ENCODE data around the gene TMPRSS6.
"Not testable (repeated sequence)": the region's sequence is repeated elsewhere in the genome, so short reads cannot be mapped to it uniquely, and the experiment has no call there.

TMPRSS6 gene

DNA sequence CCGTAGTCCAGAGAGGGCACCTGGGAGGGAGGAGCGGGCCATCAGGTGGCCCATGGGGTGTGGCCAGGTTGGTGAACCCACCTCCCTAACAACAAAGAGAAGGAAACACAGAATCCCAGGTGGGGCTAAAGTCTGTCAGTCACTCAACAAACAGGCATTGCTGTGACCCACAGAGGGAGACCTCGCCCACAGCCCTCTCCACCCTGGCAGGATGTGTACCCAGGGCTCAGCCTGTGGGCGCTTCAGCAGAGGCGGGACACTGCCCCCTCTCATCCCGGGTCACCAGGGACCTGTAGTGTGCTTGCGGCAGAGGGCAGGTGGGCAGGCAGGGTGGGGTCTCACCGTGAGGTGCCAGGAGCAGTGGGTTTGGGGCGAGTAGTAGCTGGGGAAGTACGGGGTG lies 25.1 kb downstream of the TMPRSS6 start:
- no peak for DNase-seq

DNA sequence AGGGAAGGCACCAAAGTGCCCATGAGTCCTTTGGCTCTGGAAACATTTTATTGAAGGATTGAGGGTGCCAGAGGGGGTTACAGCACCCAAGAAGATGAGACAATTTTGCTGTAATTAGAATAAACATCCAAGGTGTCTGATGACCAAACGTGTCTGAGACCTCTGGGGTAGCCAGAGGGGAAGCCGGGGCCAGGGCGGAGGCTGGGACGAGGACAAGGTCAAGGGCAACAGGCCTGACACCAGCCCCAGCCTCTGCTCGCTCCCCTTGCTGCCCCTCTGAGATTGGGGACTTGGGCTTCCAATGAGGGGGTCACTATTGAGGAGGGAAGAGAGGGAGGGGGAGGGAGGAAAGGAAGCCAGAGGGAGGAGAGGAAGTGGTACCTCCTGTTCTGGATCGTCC lies 25.6 kb downstream of the TMPRSS6 start:
- no peak for DNase-seq

DNA sequence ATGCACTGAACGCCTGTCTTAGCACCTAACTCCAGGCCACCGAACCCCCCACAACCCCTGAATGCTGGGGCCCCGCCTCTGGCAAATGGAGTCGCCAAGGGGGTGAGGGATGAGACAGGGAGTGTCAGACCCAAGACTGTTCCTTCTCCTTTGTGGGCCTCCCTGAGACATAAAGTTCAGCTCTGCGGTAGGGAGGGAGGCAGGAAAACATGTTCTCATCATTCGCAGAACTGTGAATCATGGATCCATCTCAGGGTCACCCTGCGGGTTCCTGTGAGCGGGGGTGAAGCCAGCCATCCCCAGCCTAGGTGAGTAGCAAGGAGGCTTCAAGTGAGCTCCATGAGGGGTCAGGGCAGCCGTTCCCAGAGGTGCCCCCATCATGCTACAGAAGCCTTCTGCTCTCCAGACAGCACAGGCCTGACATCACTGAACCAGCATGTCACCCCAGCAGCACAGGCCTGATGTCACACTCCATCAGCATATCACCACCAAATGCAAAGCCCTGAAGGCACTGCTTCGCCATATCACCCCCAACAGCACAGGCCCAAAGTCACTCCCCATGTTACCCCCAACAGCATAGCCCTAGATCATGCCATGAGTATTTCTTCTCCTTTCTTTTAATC lies 27.2 kb downstream of the TMPRSS6 start:
- DNase-seq, result no peak

DNA sequence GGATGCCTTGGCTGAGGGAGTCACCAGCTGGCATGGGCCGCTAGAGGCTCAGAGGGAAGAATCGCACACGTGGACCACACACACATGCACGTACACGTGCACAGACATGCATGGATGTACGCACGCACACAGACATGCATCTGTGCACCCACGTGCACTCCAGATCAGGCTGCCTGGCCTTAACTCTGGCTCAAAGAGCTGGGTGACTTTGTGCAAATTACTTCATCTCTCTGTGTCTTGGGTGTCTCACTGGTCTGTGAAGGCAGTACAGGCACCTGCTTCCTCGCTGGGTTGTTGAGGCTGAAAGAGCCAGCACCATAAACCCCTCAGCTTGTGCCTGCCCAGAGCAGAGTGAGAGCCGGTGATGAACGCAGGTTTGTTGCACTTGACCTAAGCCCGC lies 28.7 kb downstream of the TMPRSS6 start:
- no peak for DNase-seq

DNA sequence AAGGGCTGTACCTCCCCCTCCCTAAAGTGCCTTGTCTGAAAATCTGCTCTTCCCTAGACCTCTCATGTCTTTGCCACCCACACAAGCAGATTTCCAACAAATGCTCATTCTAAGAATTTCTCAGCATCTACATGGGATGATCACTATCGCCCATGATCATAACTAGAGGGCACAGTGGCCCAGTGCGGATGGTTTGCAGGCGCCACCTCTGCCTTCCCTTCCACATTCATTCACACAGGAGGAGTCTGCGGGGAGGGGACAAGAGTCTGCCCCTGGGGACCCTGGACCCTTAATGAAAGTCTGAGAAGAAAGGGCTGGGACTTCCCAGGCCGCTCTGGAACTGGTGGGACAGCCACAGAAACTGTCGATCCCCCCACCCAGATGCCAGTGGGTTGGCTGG lies 29.1 kb downstream of the TMPRSS6 start:
- DNase-seq, result no peak

DNA sequence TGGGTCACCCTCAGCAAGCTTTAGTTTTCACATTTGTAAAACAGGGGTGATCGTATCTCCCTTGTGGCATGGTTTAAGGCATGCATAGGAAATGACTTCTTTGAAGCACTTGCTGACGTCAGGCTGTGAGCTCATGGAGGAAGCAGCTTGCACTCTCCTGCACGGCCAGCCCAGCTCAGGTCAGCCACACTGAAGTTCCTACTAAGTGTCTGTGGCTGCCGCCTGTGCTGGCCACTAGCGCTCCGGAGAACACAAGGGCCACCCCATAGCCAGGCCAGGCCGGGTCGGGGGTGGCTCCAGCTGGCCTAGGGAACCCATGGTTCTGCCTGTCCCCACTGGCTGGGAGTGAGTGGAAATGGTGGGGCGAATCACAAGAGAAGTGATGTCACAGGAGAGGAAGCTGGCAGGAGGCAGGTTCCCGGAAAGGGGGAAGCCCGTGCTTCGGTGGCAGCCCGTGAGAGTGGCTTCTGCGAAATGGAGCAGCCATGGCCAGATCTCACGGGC lies 29.8 kb downstream of the TMPRSS6 start:
- DNase-seq, result no peak

DNA sequence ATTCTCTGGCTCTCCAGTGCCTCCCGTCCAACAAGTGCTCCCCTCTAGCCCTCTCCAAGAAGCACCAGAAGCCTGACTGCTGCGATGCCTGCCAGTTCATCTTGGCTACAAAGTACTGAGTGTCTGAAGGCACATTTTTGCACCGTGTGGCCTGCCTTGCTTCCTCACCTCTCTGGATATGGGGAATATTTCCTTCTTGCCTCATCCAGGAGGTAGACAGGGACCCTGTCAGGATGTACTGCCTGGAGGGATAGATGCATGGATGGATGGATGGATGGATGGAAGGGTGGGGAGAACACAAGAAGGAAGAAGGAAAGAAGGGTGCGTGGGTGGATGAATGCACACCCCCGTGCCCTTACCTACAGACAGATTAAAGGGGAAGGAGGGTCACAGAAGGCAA lies 30.4 kb downstream of the TMPRSS6 start:
- DNase-seq, result no peak

DNA sequence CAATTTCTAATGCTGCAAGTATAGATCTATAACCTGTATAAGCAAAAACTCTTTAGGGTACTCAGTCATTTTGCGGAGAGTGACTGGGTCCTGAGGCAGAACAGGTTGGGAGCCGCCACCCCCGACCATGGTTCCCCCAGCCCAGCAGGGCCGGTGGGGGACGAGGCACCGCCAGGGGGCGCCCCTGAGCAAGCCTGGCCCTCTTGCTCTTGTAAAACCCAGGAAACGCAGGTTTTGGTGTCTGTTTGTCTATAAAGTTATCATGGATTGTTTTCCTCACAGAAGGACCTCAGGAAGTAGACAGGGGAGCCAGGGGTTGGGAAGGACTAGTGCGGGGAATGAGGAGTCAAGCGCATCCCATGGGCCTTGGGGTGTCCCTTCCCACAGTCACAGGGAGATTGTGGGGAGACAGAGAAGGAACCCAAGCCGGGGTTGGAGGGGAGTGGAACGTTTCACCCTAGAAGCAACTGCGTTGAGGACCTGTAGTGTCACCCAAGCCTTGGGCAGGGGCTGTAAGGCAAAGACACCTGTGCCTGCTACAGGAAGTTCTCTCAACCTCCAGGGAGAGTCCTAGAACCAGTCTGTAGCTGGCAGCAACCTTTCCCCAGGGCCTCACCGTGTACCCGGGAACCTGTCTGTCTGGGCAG lies 31.6 kb downstream of the TMPRSS6 start:
- peak in 1 of 2 experiments; percentile 54 for DNase-seq

DNA sequence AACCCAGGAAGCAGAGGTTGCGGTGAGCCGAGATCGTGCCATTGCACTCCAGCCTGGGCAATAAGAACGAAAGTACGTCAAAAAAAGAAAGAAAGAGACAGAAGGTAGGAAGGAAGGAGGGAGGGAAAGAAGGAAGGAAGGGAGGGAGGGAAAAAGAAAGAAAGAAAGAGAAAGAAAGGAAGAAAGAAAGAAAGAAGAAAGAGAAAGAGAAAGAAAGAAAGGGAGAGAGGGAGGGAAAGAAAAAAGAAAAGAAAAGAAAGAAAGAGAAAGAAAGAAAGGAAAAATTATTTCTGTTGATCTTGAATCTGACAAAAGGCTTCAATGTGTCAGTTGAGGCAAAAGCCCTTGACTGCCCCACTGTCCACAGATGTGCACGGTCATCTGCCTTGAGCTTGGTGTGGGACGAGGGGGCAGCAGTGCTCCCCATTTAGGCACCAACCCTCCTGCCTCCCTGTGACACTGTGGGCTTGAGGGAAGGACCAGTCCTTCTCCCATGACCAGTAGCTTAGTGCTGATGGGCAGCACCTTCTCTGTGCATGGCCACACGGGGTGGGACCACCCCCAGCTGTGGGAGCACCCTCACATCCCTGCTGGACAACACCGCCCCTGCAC lies 33.6 kb downstream of the TMPRSS6 start:
- no peak for DNase-seq

DNA sequence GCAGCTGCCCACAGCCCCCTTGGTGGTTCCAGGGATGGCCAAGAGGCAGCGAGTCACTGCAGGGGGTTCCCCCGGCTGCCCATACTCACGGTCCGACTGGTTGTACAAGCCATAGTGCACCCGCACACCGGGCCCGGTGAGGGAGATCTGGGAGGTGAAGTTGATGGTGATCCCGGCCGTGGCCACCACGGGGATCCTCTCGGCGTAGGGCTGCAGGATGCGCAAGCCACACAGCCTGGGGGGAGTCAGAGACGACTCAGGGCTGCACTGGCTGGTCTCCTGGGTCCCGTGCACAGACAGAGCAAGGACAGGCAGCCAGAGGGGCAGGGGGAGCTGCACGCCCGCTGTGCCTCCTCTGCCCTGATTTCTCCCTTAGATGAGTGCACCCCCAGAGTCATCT lies 34.5 kb downstream of the TMPRSS6 start:
- peak in 1 of 2 experiments; percentile 58 for DNase-seq

DNA sequence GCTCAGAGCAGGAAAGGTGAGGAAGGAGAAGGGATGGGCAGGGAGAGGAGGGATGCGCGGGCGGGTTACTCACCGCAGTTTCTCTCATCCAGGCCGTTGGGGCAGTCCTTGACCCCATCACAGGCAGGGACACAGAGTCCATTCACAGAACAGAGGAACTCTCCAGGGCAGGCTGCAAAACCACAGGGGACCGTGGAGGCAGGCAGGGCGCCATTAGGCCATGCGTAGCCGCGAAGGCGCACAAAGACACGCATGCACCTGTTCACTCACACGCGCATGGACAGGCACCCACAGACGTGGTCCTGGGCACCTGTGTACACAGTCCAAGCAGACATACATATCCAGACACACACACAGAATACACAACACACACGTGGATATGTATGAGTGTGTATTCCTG lies 35.0 kb downstream of the TMPRSS6 start:
- DNase-seq, result peak in 1 of 2 experiments; percentile 58

DNA sequence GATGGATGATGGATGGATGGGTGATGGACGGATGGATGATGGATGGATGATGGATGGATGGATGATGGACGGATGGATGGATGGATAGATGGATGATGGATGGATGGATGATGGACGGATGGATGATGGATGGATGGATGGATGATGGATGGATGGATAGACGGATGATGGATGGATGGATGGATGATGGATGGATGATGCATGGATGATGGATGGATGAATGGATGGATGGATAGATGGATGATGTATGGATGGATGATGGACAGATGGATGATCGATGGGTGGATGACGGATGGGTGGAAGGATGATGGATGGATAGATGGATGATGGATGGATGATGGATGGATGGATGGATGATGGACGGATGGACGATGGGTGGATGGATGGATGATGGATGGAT lies 36.8 kb downstream of the TMPRSS6 start:
- no peak for DNase-seq

DNA sequence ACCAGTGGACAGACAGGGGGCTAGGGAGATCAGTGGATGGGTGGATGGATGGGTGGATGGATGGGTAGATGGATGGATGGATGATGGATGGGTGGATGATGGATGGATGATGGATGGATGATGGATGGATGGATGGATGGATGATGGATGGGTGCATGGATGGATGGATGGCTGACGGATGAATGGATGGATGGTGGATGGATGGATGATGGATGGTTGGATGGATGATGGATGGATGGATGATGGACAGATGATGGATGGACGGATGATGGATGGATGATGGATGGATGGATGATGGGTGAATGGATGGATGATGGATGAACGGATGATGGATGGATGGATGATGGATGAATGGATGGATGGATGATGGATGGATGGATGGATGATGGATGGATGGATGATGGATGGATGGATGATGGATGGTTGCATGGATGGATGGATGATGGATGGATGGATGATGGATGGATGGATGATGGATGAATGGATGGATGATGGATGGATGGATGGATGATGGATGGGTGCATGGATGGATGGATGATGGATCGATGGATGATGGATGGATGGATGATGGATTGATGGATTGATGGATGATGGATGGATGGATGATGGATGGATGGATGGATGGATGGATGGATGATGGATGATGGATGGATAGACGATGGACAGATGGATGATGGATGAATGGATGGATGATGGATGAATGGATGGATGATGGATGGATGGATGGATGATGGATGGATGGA lies 37.5 kb downstream of the TMPRSS6 start:
- not testable (repeated sequence) for DNase-seq

DNA sequence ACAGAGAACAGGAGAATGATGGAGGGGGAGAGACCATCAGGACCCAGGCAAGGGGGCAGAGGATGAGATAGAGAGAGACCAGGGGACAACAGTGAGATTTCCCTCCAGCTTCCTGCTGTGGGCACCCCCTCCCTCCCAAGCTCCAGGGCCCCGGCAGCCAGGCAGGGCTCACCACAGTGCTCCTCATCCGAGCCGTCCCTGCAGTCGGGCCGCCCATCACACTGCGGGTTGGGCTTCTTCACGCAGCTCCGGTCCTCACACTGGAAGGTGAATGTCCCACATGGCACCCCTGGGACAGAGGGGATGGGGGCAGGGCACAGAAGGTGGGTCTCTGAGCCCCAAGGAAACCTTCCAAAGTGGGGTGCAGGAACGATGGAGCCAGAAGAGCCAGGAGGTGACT lies 38.8 kb downstream of the TMPRSS6 start:
- DNase-seq, result peak in 1 of 2 experiments; percentile 56

DNA sequence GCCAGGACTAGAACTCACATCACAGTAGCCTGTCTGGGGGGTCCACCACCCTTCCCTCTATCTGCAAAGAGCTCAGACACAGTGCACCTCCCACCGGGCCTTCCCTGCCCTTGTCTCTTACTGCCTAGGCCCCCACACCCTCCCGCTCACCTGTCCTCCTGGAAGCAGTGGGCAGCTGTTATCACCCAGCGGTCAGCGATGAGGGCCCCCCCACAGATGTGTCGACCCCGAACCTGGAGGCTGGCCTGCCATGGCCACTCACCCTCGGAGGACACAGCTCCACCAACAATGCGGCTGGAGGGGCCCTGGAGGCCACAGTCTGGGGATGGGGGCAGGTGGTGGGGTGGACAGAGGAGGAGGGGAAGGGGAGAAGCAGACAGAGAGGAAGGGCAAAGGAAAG lies 39.2 kb downstream of the TMPRSS6 start:
- DNase-seq, result peak in 1 of 2 experiments; percentile 66

DNA sequence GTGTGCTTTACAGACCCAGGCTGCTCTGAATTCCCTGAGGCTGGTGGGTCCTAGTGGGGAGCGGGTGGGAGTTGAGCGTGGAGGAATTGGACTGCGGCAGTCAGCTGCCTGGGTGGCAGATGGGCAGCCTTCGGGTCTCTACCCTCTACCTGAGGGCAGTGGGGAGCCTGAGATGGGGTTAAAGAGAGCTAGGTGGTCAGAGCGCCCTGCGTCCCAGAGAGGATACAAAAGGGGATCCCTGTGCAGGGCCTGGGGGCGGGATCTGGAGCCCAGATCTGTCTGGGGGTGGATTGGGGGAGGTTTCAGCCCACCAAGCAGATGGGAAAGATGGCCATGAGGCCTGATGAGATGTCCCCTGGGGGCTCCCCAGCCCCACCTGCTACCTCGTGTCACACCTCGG lies 39.8 kb downstream of the TMPRSS6 start:
- DNase-seq, result peak; percentile 45 to 80

DNA sequence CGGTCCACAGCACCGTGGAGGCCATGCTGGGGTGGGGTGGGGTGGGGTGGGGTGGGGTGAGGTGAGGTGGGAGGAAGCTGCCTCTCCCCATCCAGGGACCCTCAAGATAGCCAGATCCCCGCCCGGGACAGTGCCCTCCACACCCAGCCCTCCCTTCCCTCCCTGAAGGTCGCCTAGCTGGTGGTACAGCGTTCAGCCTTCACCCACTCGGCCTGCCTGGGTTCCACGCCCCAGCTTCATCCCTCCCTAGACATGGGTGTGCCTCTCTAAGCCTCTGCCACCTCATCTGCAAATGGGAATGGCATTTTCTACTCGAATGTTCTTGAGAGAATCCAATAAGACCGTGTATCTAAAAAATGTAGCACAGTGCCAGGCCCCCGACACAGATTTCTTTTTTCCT lies 40.2 kb downstream of the TMPRSS6 start:
- DNase-seq, result peak in 1 of 2 experiments; percentile 60

DNA sequence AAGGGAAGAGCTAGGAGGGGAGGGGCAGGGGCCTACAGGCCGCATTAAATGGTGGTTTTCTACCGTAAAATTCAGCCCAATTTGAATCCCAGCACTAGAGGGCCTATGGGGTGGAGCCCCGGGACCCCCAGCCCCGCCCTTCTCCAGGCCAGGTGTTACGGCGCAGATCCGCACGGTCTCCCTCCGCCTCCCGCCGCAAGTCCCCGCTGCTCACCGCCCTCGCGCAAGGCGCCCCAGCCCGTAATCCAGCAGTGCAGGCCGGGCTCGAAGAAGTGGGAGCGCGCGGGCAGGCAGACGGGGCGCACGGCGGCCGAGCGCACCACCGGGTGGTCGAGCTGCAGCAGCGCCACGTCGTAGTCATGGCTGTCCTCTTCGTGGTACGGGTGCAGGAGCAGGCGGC lies 40.7 kb downstream of the TMPRSS6 start:
- DNase-seq, result peak in 1 of 2 experiments; percentile 69

DNA sequence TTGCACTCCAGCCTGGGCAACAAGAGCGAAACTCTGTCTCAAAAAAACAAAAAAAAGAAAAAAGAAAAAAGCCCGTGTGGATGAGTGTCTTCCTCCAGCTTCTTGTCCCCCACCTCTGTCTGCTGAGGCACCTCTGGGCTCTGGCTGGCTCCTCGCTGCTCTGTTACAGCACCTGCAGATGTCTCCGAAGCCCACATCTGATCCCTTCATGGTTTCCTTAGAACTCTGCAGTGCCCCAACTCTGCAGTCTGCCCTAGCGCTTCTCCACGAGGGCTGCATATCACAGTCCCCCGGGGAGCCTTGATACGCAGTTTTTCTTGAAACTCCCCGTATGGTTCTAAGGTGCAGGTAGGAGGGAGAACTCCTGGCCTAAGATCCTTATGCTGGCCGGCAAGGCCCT lies 42.1 kb downstream of the TMPRSS6 start:
- DNase-seq, result no peak

DNA sequence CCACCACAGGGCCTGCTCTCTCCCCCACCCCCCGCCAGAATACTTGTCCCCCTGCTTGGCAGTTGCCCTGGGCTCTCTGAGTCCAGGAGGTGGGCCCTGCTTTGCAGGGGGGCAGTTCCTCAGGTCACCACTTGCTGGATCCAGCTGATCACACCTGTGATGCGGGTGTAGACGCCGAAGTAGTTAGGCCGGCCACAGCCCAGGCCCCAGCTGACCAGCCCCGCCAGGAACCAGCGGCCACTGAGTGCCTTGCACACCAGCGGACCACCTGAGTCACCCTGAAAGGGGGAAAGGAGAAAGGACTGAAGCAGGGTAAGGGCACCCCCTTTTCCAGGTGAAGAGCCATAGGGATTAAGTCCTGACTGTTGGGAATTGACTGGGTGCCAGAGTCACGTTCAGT lies 43.6 kb downstream of the TMPRSS6 start:
- no peak for DNase-seq

DNA sequence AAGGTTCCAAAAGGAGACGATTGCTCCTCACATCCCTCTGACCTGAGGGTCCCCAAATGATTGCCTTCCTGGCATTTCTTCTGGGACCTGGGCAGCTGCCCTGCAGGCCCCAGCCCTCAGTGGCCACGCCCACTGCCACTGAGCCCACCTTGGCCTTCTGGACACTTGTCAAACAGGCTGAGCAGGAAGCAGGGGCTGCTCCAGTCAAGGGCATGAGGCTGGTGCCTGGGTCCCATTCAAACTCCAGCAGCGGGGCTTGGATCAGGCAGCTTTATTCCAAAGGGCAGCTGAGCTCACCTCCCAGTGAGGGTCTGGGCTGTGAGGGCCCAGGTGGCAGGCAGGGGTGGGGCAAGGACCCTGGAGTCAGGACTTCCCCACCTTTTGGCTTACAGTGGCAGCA lies 44.3 kb downstream of the TMPRSS6 start:
- no peak for DNase-seq

DNA sequence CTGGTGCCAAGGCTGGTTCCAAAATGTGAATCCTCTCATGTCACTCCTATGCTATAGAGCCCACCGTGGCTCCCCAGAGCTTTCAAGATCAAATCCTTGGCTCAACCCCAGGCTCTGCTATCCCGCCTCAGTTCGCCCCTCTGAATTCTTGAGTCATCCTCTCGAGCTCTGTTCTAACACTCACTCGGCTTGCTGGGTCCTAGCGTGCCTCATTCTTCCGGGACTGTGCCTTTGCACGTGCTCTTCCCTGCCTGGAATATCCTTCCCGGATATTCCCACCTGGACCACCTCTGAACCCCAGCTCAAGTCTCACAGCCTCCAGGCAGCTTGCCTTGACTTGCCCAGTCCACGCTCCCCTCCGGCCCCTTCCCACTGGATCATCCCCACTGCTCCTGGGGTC lies 45.0 kb downstream of the TMPRSS6 start:
- no peak for DNase-seq

Measured in NCI-H524 (cell line).